Thyroid gland (tissue), 4 donors: ENCODE measurements around the gene TNF.

ENCODE experiments used
- CTCF ChIP-seq, 6 experiments: fragments of 200-600 bp in 3 of 6; fragments of 450-650 bp in 3 of 6; sonication (generic) in 3 of 6; IDR thresholded peaks; one replicate each; pipeline ENCODE4 v1.5.1; 2016 to 2019; ENCODE audit warnings: antibody characterized with exemption in 6 of 6, mild to moderate bottlenecking in 2 of 6, inconsistent platforms in 1 of 6, moderate library complexity in 1 of 6
- POLR2A ChIP-seq, 2 donors: fragments of 450-650 bp; IDR thresholded peaks; one replicate each; pipeline ENCODE4 v1.6.1; 2017; ENCODE audit warnings: antibody characterized with exemption in 2 of 2, mild to moderate bottlenecking in 2 of 2, moderate library complexity in 1 of 2

- no peak for TF ChIP-seq CTCF (IDR thresholded peaks at IDR 0.05)
- no peak for TF ChIP-seq POLR2A (IDR thresholded peaks at IDR 0.05)
These were observed 36.5 kb upstream of the TNF start for GRCh38 chr6:31538805-31539400.
